NCI-H226 (cell line): ENCODE measurements around the gene KRTAP3-1.

Experiments used
- DNase-seq: peaks from one replicate; pipeline ENCODE4 v3.0.0-alpha.2; 2015

Gene KRTAP3-1

GRCh38 chr17:40974366-40974765 lies 34.6 kb downstream of the KRTAP3-1 start:
- no peak for DNase-seq

GRCh38 chr17:40967582-40967981 lies 41.3 kb downstream of the KRTAP3-1 start:
- no peak for DNase-seq

GRCh38 chr17:40966848-40967247 lies 42.1 kb downstream of the KRTAP3-1 start, which contains the start of gene KRT39:
Gene KRT39 (minus strand): TSS chr17:40966948. CDS start chr17:40966856, 92 bp downstream.
- no peak for DNase-seq

- DNase-seq: no peak
Observed at GRCh38 chr17:40963838-40964237, 45.1 kb downstream of the KRTAP3-1 start.

GRCh38 chr17:40962059-40962561 lies 46.8 kb downstream of the KRTAP3-1 start:
- no peak for DNase-seq

- no peak for DNase-seq
Observed at GRCh38 chr17:40961591-40961990, 47.3 kb downstream of the KRTAP3-1 start.

- peak; percentile 50 for DNase-seq
Observed at GRCh38 chr17:40960144-40960543, 48.8 kb downstream of the KRTAP3-1 start.
